ENCODE results near the gene RASSF10.

Gene RASSF10

GRCh38 chr11:13035711-13036110, 26.6 kb downstream of the RASSF10 start:
- no peak overlapping the region for H2BK120ac ChIP-seq (ENCODE audit: low read depth, low read length)
- no peaks in the 10 kb centered on the region for H3K36me3 ChIP-seq (replicated peaks in 1 of 2; ENCODE audit: control insufficient read depth in 2 of 2, insufficient read depth in 2 of 2, low read length in 2 of 2)
- no peak overlapping the region for H3K18ac ChIP-seq (ENCODE audit: low read length)
- no peak overlapping the region for H3K27ac ChIP-seq (replicated peaks; ENCODE audit: low read length)
- H3K9me3 ChIP-seq (replicated peaks in 1 of 2; ENCODE audit: control insufficient read depth in 2 of 2, insufficient read depth in 1 of 2, low read depth in 1 of 2, low read length in 2 of 2) = no peaks in the 10 kb centered on the region
- H3K4ac ChIP-seq (ENCODE audit: low read length) = no peak overlapping the region
- H3K23ac ChIP-seq (ENCODE audit: low read depth, low read length, poor library complexity) = no peak overlapping the region
- H3K9ac ChIP-seq (ENCODE audit: low read depth, low read length, poor library complexity) = no peak overlapping the region
- no peak overlapping the region for H2BK12ac ChIP-seq (ENCODE audit: low read length)
- WGBS, 2 donors (ENCODE audit: extremely low coverage in 2 of 2, insufficient read length in 2 of 2, insufficient replicate concordance in 1 of 2) = no CpG with 5 or more reads among the region's 4 CpGs
- no peak overlapping the region for H2AK5ac ChIP-seq (ENCODE audit: low read depth, low read length)
- H2BK5ac ChIP-seq (ENCODE audit: low read length) = no peak overlapping the region
- no peaks in the 10 kb centered on the region for H3K79me1 ChIP-seq (ENCODE audit: low read depth, low read length)
- H2AFZ ChIP-seq (ENCODE audit: low read length) = no peak overlapping the region
- no peak for DNase-seq (ENCODE audit: low spot score)
- H3K4me2 ChIP-seq (ENCODE audit: insufficient read depth, low read length, poor library complexity, severe bottlenecking) = no peak overlapping the region
- H3K4me1 ChIP-seq (ENCODE audit: control insufficient read depth in 2 of 2, insufficient read depth in 1 of 2, low read depth in 1 of 2, low read length in 2 of 2) = no peaks in the 10 kb centered on the region
- H3K14ac ChIP-seq (ENCODE audit: low read length) = no peak overlapping the region
- no peak overlapping the region for H4K91ac ChIP-seq (ENCODE audit: low read depth, low read length, poor library complexity)
- H3K27me3 ChIP-seq (ENCODE audit: control insufficient read depth in 3 of 3, insufficient read depth in 3 of 3, low read depth in 1 of 3, low read length in 3 of 3) = peaks cover 0 to 11% (median 2%) of the 10 kb centered on the region in 3 experiments
- no peak overlapping the region for H3K4me3 ChIP-seq (ENCODE audit: low read length in 2 of 2)
- H4K8ac ChIP-seq (ENCODE audit: low read depth, low read length) = no peak overlapping the region
- H2BK15ac ChIP-seq (ENCODE audit: low read length) = no peak overlapping the region

- Histone ChIP-seq H3K79me1 (ENCODE audit: low read depth, low read length) (no peaks in the 10 kb centered on the region), H3K9me3 (replicated peaks in 1 of 2; ENCODE audit: control insufficient read depth in 2 of 2, insufficient read depth in 1 of 2, low read depth in 1 of 2, low read length in 2 of 2) (no peaks in the 10 kb centered on the region), H4K8ac (ENCODE audit: low read depth, low read length) (no peak overlapping the region), H3K14ac (ENCODE audit: low read length) (no peak overlapping the region), H3K36me3 (replicated peaks in 1 of 2; ENCODE audit: control insufficient read depth in 2 of 2, insufficient read depth in 2 of 2, low read length in 2 of 2) (no peaks in the 10 kb centered on the region), H2BK12ac (ENCODE audit: low read length) (no peak overlapping the region), H2AFZ (ENCODE audit: low read length) (no peak overlapping the region), H2BK120ac (ENCODE audit: low read depth, low read length) (no peak overlapping the region), H3K4ac (ENCODE audit: low read length) (no peak overlapping the region), H3K9ac (ENCODE audit: low read depth, low read length, poor library complexity) (no peak overlapping the region), H3K23ac (ENCODE audit: low read depth, low read length, poor library complexity) (no peak overlapping the region), H3K18ac (ENCODE audit: low read length) (no peak overlapping the region), H2BK5ac (ENCODE audit: low read length) (no peak overlapping the region), H3K27me3 (ENCODE audit: control insufficient read depth in 3 of 3, insufficient read depth in 3 of 3, low read depth in 1 of 3, low read length in 3 of 3) (peaks cover 0 to 11% (median 2%) of the 10 kb centered on the region in 3 experiments), H3K4me1 (ENCODE audit: control insufficient read depth in 2 of 2, insufficient read depth in 1 of 2, low read depth in 1 of 2, low read length in 2 of 2) (no peaks in the 10 kb centered on the region), H2AK5ac (ENCODE audit: low read depth, low read length) (no peak overlapping the region), H4K91ac (ENCODE audit: low read depth, low read length, poor library complexity) (no peak overlapping the region), H3K4me3 (ENCODE audit: low read length in 2 of 2) (no peak overlapping the region), H3K27ac (replicated peaks; ENCODE audit: low read length) (no peak overlapping the region), H2BK15ac (ENCODE audit: low read length) (no peak overlapping the region), H3K4me2 (ENCODE audit: insufficient read depth, low read length, poor library complexity, severe bottlenecking) (no peak overlapping the region)
- DNase-seq (ENCODE audit: low spot score) = no peak
These were observed 27.1 kb downstream of the RASSF10 start for GRCh38 chr11:13036235-13036634.

GRCh38 chr11:13038366-13038765, 29.2 kb downstream of the RASSF10 start:
- Histone ChIP-seq H3K18ac (ENCODE audit: low read length) (no peak overlapping the region), H2AFZ (ENCODE audit: low read length) (no peak overlapping the region), H3K9me3 (replicated peaks in 1 of 2; ENCODE audit: control insufficient read depth in 2 of 2, insufficient read depth in 1 of 2, low read depth in 1 of 2, low read length in 2 of 2) (no peaks in the 10 kb centered on the region), H2AK5ac (ENCODE audit: low read depth, low read length) (no peak overlapping the region), H3K36me3 (replicated peaks in 1 of 2; ENCODE audit: control insufficient read depth in 2 of 2, insufficient read depth in 2 of 2, low read length in 2 of 2) (no peaks in the 10 kb centered on the region), H2BK12ac (ENCODE audit: low read length) (no peak overlapping the region), H2BK15ac (ENCODE audit: low read length) (no peak overlapping the region), H3K23ac (ENCODE audit: low read depth, low read length, poor library complexity) (no peak overlapping the region), H3K14ac (ENCODE audit: low read length) (no peak overlapping the region), H3K4ac (ENCODE audit: low read length) (no peak overlapping the region), H3K27ac (replicated peaks; ENCODE audit: low read length) (no peak overlapping the region), H2BK5ac (ENCODE audit: low read length) (no peak overlapping the region), H2BK120ac (ENCODE audit: low read depth, low read length) (no peak overlapping the region), H3K4me1 (ENCODE audit: control insufficient read depth in 2 of 2, insufficient read depth in 1 of 2, low read depth in 1 of 2, low read length in 2 of 2) (peaks cover 0 to 7% of the 10 kb centered on the region in 2 donors), H3K9ac (ENCODE audit: low read depth, low read length, poor library complexity) (no peak overlapping the region), H4K91ac (ENCODE audit: low read depth, low read length, poor library complexity) (no peak overlapping the region), H3K79me1 (ENCODE audit: low read depth, low read length) (no peaks in the 10 kb centered on the region), H3K4me3 (ENCODE audit: low read length in 2 of 2) (no peak overlapping the region), H3K27me3 (ENCODE audit: control insufficient read depth in 3 of 3, insufficient read depth in 3 of 3, low read depth in 1 of 3, low read length in 3 of 3) (peaks cover 0 to 11% (median 2%) of the 10 kb centered on the region in 3 experiments), H3K4me2 (ENCODE audit: insufficient read depth, low read length, poor library complexity, severe bottlenecking) (no peak overlapping the region), H4K8ac (ENCODE audit: low read depth, low read length) (no peak overlapping the region)
- no peak for DNase-seq (ENCODE audit: low spot score)
- no CpG with 5 or more reads among the region's 7 CpGs for WGBS, 2 donors (ENCODE audit: extremely low coverage in 2 of 2, insufficient read length in 2 of 2, insufficient replicate concordance in 1 of 2)

- Histone ChIP-seq H2BK12ac (ENCODE audit: low read length) (no peak overlapping the region), H3K23ac (ENCODE audit: low read depth, low read length, poor library complexity) (no peak overlapping the region), H3K14ac (ENCODE audit: low read length) (no peak overlapping the region), H2BK15ac (ENCODE audit: low read length) (no peak overlapping the region), H3K9ac (ENCODE audit: low read depth, low read length, poor library complexity) (no peak overlapping the region), H3K27ac (replicated peaks; ENCODE audit: low read length) (no peak overlapping the region), H3K4me2 (ENCODE audit: insufficient read depth, low read length, poor library complexity, severe bottlenecking) (no peak overlapping the region), H3K36me3 (replicated peaks in 1 of 2; ENCODE audit: control insufficient read depth in 2 of 2, insufficient read depth in 2 of 2, low read length in 2 of 2) (no peaks in the 10 kb centered on the region), H3K4ac (ENCODE audit: low read length) (no peak overlapping the region), H2BK120ac (ENCODE audit: low read depth, low read length) (no peak overlapping the region), H4K91ac (ENCODE audit: low read depth, low read length, poor library complexity) (no peak overlapping the region), H3K27me3 (ENCODE audit: control insufficient read depth in 3 of 3, insufficient read depth in 3 of 3, low read depth in 1 of 3, low read length in 3 of 3) (peaks cover 0 to 11% (median 2%) of the 10 kb centered on the region in 3 experiments), H3K18ac (ENCODE audit: low read length) (no peak overlapping the region), H3K9me3 (replicated peaks in 1 of 2; ENCODE audit: control insufficient read depth in 2 of 2, insufficient read depth in 1 of 2, low read depth in 1 of 2, low read length in 2 of 2) (no peaks in the 10 kb centered on the region), H3K4me3 (ENCODE audit: low read length in 2 of 2) (no peak overlapping the region), H2AFZ (ENCODE audit: low read length) (no peak overlapping the region), H3K4me1 (ENCODE audit: control insufficient read depth in 2 of 2, insufficient read depth in 1 of 2, low read depth in 1 of 2, low read length in 2 of 2) (peaks cover 0 to 11% of the 10 kb centered on the region in 2 donors), H3K79me1 (ENCODE audit: low read depth, low read length) (no peaks in the 10 kb centered on the region), H4K8ac (ENCODE audit: low read depth, low read length) (no peak overlapping the region), H2AK5ac (ENCODE audit: low read depth, low read length) (no peak overlapping the region), H2BK5ac (ENCODE audit: low read length) (no peak overlapping the region)
- WGBS, 2 donors (ENCODE audit: extremely low coverage in 2 of 2, insufficient read length in 2 of 2, insufficient replicate concordance in 1 of 2) = no CpG with 5 or more reads among the region's 5 CpGs
- no peak for DNase-seq (ENCODE audit: low spot score)
These were observed 30.0 kb downstream of the RASSF10 start for GRCh38 chr11:13039126-13039525.

All from neuronal stem cell (in vitro differentiated cells).